Heart left ventricle (tissue), 16 donors: ENCODE results near the gene OSGIN1. TPM values are rescaled to one million over a fixed set of nuclear protein-coding genes. Genes with fewer than 3 reads are reported as not detected.

Experiments
- ATAC-seq, 4 donors: fragments of 200-7000 bp; cut with Tn5 transposase; one replicate each; pipeline ENCODE4 v1.9.1; 2020 to 2022; ENCODE audit warnings: moderate library complexity in 4 of 4, mild to moderate bottlenecking in 3 of 4, moderate number of reproducible peaks in 1 of 4
- DNase-seq, 5 donors: peaks; one replicate each; pipeline ENCODE4 v3.0.0-alpha.2; 2020
- H3K27ac ChIP-seq, 12 donors: fragments of 200-600 bp; sonication (generic) in 4 of 12; one replicate each; pipeline versions ENCODE4 v1.5.0 to v1.8.0; 2016 to 2022; ENCODE audit warnings: mild to moderate bottlenecking in 2 of 12
- H3K27me3 ChIP-seq, 9 donors: fragments of 200-600 bp; sonication (generic) in 2 of 9; one replicate each; pipeline versions ENCODE4 v1.5.1 to v1.8.0; 2016 to 2022; ENCODE audit warnings: mild to moderate bottlenecking in 3 of 9
- H3K36me3 ChIP-seq, 9 donors: fragments of 200-600 bp; sonication (generic) in 2 of 9; one replicate each; pipeline versions ENCODE4 v1.5.0 to v1.8.0; 2018 to 2022; ENCODE audit warnings: mild to moderate bottlenecking in 2 of 9
- H3K4me1 ChIP-seq, 12 donors: fragments of 200-600 bp; sonication (generic) in 4 of 12; one replicate each; pipeline versions ENCODE4 v1.5.0 to v1.8.0; 2016 to 2022; ENCODE audit warnings: mild to moderate bottlenecking in 3 of 12
- H3K4me3 ChIP-seq, 12 donors: fragments of 200-600 bp; sonication (generic) in 4 of 12; one replicate each; pipeline versions ENCODE4 v1.5.0 to v1.8.0; 2017 to 2022; ENCODE audit warnings: mild to moderate bottlenecking in 9 of 12, moderate library complexity in 4 of 12
- H3K9me3 ChIP-seq, 12 donors: fragments of 200-600 bp; sonication (generic) in 4 of 12; one replicate each; pipeline versions ENCODE4 v1.5.0 to v1.8.0; 2016 to 2022; ENCODE audit warnings: mild to moderate bottlenecking in 1 of 12
- CTCF ChIP-seq, 12 donors: fragments of 200-600 bp; sonication (generic) in 4 of 12; IDR thresholded peaks; one replicate each; pipeline versions ENCODE4 v1.5.0 to v1.8.0; 2018 to 2022; ENCODE audit warnings: antibody characterized with exemption in 12 of 12, mild to moderate bottlenecking in 5 of 12
- POLR2A ChIP-seq, 2 donors: fragments of 450-650 bp; IDR thresholded peaks; one replicate each; pipeline ENCODE4 v1.6.1; 2017; ENCODE audit warnings: antibody characterized with exemption in 2 of 2, mild to moderate bottlenecking in 2 of 2, moderate library complexity in 2 of 2
- WGBS, 4 donors: extraction: QIAGEN DNeasy Blood & Tissue Kit in 2 of 4; methylation state at CpG; one replicate each; pipeline versions ENCODE4 v1.1.5 to v1.1.7; 2013 to 2018; 5-methylcytosine and 5-hydroxymethylcytosine counted together
- intact Hi-C, 10 donors: fragments of 100-400 bp; cut with DNase I; formaldehyde crosslinking; loops; one replicate each; pipeline versions ENCODE4 v1.11.1 to v1.14.2; 2022
- polyA plus RNA-seq, 2 donors: library from polyadenylated mRNA; stranded (reverse); fragments of 200-250 nt; gene quantifications; one replicate each; pipeline ENCODE4 v1.2.3, GENCODE V29; 2013
- total RNA-seq, 9 donors: library from RNA; depleted of rRNA in 2 of 9; stranded (reverse); fragments of >200 nt in 2 of 9; fragmentation: NEBNext Ultra II Directional in 3 of 9; extraction: Animal tissue kit (Norgen Biotek cat#: 25700) in 3 of 9; gene quantifications; one replicate each; pipeline versions ENCODE4 v1.1.0 to v1.2.4, GENCODE V29; 2016 to 2023
- donor health status: ischemic (EF 13 %, LVEDD 7.1; RV severe dilation, severe dysfunction).
- donor health status: healthy with polysubstance abuse.
- donor health status: DM: no; HTN: yes; CAD: no.
- donor health status: DM: no; HTN: no; CAD: no.
- donor health status: ischemic (EF 25% LVEDD 6.9; RV normal size, moderate dysfunction).
- donor health status: ischemic (EF 25% LVEDD 5.7; RV mildly dilated, moderate dysfunction).
- donor health status: healthy.
- donor health status: DM: yes; HTN: yes; CAD: no.
- donor health status: ischemic (EF 35%, LVEDD 5.7; RV mildly dilated, moderate dysfunction).
- donor health status: nonischemic (EF 11% LVEDD 7.7; RV severe dilation, severe dysfunction).
- donor health status: DM: yes; HTN: yes; CAD: no.
- donor health status: PGD.
- donor health status: ischemic (EF 29% LVEDD 5.4; RV normal size, mild dysfunction).
- donor health status: nonischemic (EF 23%, LVEDD 6.1; RV moderate dilation, normal function).

The OSGIN1 gene
- total and polyA plus RNA-seq, 11 donors = 3.3 to 12.8 (median 7.0) TPM

GRCh38 chr16:83929811-83930555 lies 23.1 kb upstream of the OSGIN1 start:
- peak in 1 of 4 donors; percentile 40 for ATAC-seq
- DNase-seq = no peak
- intact Hi-C loops = loop anchor here in 1 of 10 donors (10.0 kb wide), 1 partner anchor 105 kb away; no protein-coding TSS in a partner anchor
- TF ChIP-seq POLR2A (IDR thresholded peaks at IDR 0.05) (no peak), CTCF (IDR thresholded peaks at IDR 0.05) (no peak)
- peaks cover 0 to 6% (median 0%) of the 10 kb centered on the region in 9 donors for H3K36me3 ChIP-seq
- 59 to 68% (median 64%) methylated on average over 17 of the region's 17 CpGs for WGBS, 4 donors
- H3K27ac ChIP-seq = no peak overlapping the region
- no peaks in the 10 kb centered on the region for H3K9me3 ChIP-seq
- H3K4me1 ChIP-seq = peaks cover 0 to 25% (median 11%) of the 10 kb centered on the region in 12 donors
- H3K27me3 ChIP-seq = no peaks in the 10 kb centered on the region
- H3K4me3 ChIP-seq = no peak overlapping the region

GRCh38 chr16:83930730-83931500 lies 22.1 kb upstream of the OSGIN1 start:
- H3K27ac ChIP-seq = no peak overlapping the region
- WGBS, 4 donors = 82 to 90% (median 86%) methylated on average over 16 to 22 of the region's 22 CpGs

GRCh38 chr16:83931556-83931955 lies 21.5 kb upstream of the OSGIN1 start:
- no peak overlapping the region for H3K4me3 ChIP-seq
- ATAC-seq (no peak), DNase-seq (no peak)
- H3K36me3 ChIP-seq = peaks cover 0 to 6% (median 0%) of the 10 kb centered on the region in 9 donors
- intact Hi-C loops = no loop called here
- H3K9me3 ChIP-seq = no peaks in the 10 kb centered on the region
- H3K27me3 ChIP-seq = no peaks in the 10 kb centered on the region
- H3K27ac ChIP-seq = no peak overlapping the region
- WGBS, 4 donors = 86 to 93% (median 88%) methylated on average over 15 to 17 of the region's 17 CpGs
- peaks cover 0 to 14% (median 7%) of the 10 kb centered on the region in 12 donors for H3K4me1 ChIP-seq
- TF ChIP-seq POLR2A (IDR thresholded peaks at IDR 0.05) (no peak), CTCF (IDR thresholded peaks at IDR 0.05) (no peak)

More at GRCh38 chr16:83930730-83931500, 22.1 kb upstream of the OSGIN1 start:
- peak in 1 of 4 donors; percentile 4 for ATAC-seq
- Histone ChIP-seq H3K36me3 (peaks cover 0 to 6% (median 0%) of the 10 kb centered on the region in 9 donors), H3K9me3 (no peaks in the 10 kb centered on the region), H3K4me1 (peaks cover 0 to 20% (median 11%) of the 10 kb centered on the region in 12 donors), H3K4me3 (no peak overlapping the region), H3K27me3 (no peaks in the 10 kb centered on the region)
- intact Hi-C loops = no loop called here
- no peak for DNase-seq
- TF ChIP-seq CTCF (IDR thresholded peaks at IDR 0.05) (no peak), POLR2A (IDR thresholded peaks at IDR 0.05) (no peak)

GRCh38 chr16:83932304-83932703 lies 20.7 kb upstream of the OSGIN1 start:
- no peaks in the 10 kb centered on the region for H3K27me3 ChIP-seq
- 94 to 96% (median 95%) methylated on average over 11 of the region's 11 CpGs for WGBS, 4 donors
- DNase-seq = no peak

More at GRCh38 chr16:83932304-83932703, 20.7 kb upstream of the OSGIN1 start:
- Histone ChIP-seq H3K4me3 (no peak overlapping the region), H3K9me3 (no peaks in the 10 kb centered on the region), H3K36me3 (peaks cover 0 to 6% (median 0%) of the 10 kb centered on the region in 9 donors), H3K4me1 (peaks cover 0 to 7% (median 4%) of the 10 kb centered on the region in 12 donors), H3K27ac (no peak overlapping the region)
- no peak for ATAC-seq
- intact Hi-C loops = no loop called here
- TF ChIP-seq CTCF (IDR thresholded peaks at IDR 0.05) (no peak), POLR2A (IDR thresholded peaks at IDR 0.05) (no peak)
